ENCODE results near the gene STAU1. TPM values are rescaled to one million over a fixed set of nuclear protein-coding genes. Genes with fewer than 3 reads are reported as not detected.

The STAU1 gene
- total RNA-seq, 1 donor from 2014 or later: 70.8 TPM

- Mint-ChIP-seq H3K4me3 (no peak overlapping the region), H3K36me3 (peaks cover 21% of the 10 kb centered on the region), H3K27me3 (ENCODE audit: low read depth) (no peaks in the 10 kb centered on the region), H3K9me3 (no peaks in the 10 kb centered on the region), H3K4me1 (peaks cover 4% of the 10 kb centered on the region), H3K27ac (no peak overlapping the region)
- no peak for DNase-seq (ENCODE audit: low spot score in 2 of 2, unreplicated experiment in 2 of 2)
- no peak for TF ChIP-seq CTCF (IDR thresholded peaks at IDR 0.05; ENCODE audit: unreplicated experiment)
Measured at GRCh38 chr20:49157146-49157545, 31.0 kb downstream of the STAU1 start.

GRCh38 chr20:49156481-49156880, 31.7 kb downstream of the STAU1 start:
- no peak overlapping the region for H3K27ac Mint-ChIP-seq
- H3K4me3 Mint-ChIP-seq: no peak overlapping the region
- H3K4me1 Mint-ChIP-seq: peaks cover 4% of the 10 kb centered on the region
- H3K27me3 Mint-ChIP-seq (ENCODE audit: low read depth): no peaks in the 10 kb centered on the region
- no peaks in the 10 kb centered on the region for H3K9me3 Mint-ChIP-seq
- H3K36me3 Mint-ChIP-seq: peaks cover 23% of the 10 kb centered on the region
- TF ChIP-seq CTCF (IDR thresholded peaks at IDR 0.05; ENCODE audit: unreplicated experiment): no peak
- DNase-seq (ENCODE audit: low spot score in 2 of 2, unreplicated experiment in 2 of 2): no peak

- Mint-ChIP-seq H3K27me3 (ENCODE audit: low read depth) (no peaks in the 10 kb centered on the region), H3K27ac (no peak overlapping the region), H3K4me3 (no peak overlapping the region), H3K9me3 (no peaks in the 10 kb centered on the region), H3K36me3 (peaks cover 35% of the 10 kb centered on the region), H3K4me1 (no peaks in the 10 kb centered on the region)
- TF ChIP-seq CTCF (IDR thresholded peaks at IDR 0.05; ENCODE audit: unreplicated experiment): no peak
- no peak for DNase-seq (ENCODE audit: low spot score in 2 of 2, unreplicated experiment in 2 of 2)
Measured at GRCh38 chr20:49151436-49151835, 36.7 kb downstream of the STAU1 start.

- Mint-ChIP-seq H3K27ac (no peak overlapping the region), H3K4me1 (no peaks in the 10 kb centered on the region), H3K27me3 (ENCODE audit: low read depth) (no peaks in the 10 kb centered on the region), H3K9me3 (no peaks in the 10 kb centered on the region), H3K4me3 (no peak overlapping the region), H3K36me3 (peaks cover 31% of the 10 kb centered on the region)
- DNase-seq (ENCODE audit: low spot score in 2 of 2, unreplicated experiment in 2 of 2): no peak
- TF ChIP-seq CTCF (IDR thresholded peaks at IDR 0.05; ENCODE audit: unreplicated experiment): no peak
Measured at GRCh38 chr20:49149281-49150045, 38.7 kb downstream of the STAU1 start.

- no peaks in the 10 kb centered on the region for H3K4me1 Mint-ChIP-seq
- H3K27ac Mint-ChIP-seq: no peak overlapping the region
- H3K9me3 Mint-ChIP-seq: no peaks in the 10 kb centered on the region
- no peak for TF ChIP-seq CTCF (IDR thresholded peaks at IDR 0.05; ENCODE audit: unreplicated experiment)
- H3K36me3 Mint-ChIP-seq: peaks cover 38% of the 10 kb centered on the region
- DNase-seq (ENCODE audit: low spot score in 2 of 2, unreplicated experiment in 2 of 2): no peak
- H3K4me3 Mint-ChIP-seq: no peak overlapping the region
- H3K27me3 Mint-ChIP-seq (ENCODE audit: low read depth): no peaks in the 10 kb centered on the region
Measured at GRCh38 chr20:49148601-49149000, 39.5 kb downstream of the STAU1 start.

Data from mesothelial cell of epicardium (in vitro differentiated cells).